Esophagus muscularis mucosa (tissue), 3 donors: ENCODE data around the gene GRIK4.

ENCODE experiments used
- CTCF ChIP-seq, 3 experiments: fragments of 200-600 bp in 2 of 3; fragments of 450-650 bp in 1 of 3; sonication (generic) in 2 of 3; IDR thresholded peaks; one replicate each; pipeline ENCODE4 v1.5.1; 2017 to 2019; ENCODE audit warnings: antibody characterized with exemption in 3 of 3, mild to moderate bottlenecking in 2 of 3, moderate library complexity in 1 of 3
- POLR2A ChIP-seq: fragments of 450-650 bp; IDR thresholded peaks from one replicate; pipeline ENCODE4 v1.6.1; 2017; ENCODE audit warnings: antibody characterized with exemption, moderate library complexity, mild to moderate bottlenecking, low read depth

DNA sequence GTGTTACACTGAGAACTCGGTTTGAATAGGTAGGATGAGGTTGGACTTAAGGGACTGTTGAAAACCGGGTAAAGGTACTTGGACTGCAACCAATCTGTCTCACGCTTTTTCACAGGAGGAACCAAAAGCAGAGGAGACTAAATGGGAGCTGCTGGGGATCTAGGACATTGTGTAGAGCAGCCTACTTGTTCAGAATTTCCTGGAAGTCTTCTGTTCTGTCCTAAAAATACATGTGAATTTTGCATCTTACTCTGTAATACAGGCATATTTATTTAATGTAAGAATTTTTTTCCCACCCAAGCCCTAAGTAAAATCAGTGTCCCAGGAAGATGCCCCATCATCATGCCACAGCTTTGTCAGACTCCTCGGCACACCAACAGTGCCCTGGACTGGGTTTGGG lies 460.3 kb downstream of the GRIK4 start:
- TF ChIP-seq POLR2A (no peak), CTCF (IDR thresholded peaks at IDR 0.05) (no peak)
